GM13977 (cell line): ENCODE results near the gene WFDC9.
"Not testable (repeated sequence)": the region's sequence is repeated elsewhere in the genome, so short reads cannot be mapped to it uniquely, and the experiment has no call there.

ENCODE experiments used
- DNase-seq: peaks from one replicate; pipeline ENCODE4 v3.0.0; 2012; ENCODE audit warnings: low spot score
- CTCF ChIP-seq: IDR thresholded peaks from 2 replicates; pipeline ENCODE4 v1.5.1; 2012; ENCODE audit warnings: mild to moderate bottlenecking, control low read depth; ENCODE audit not compliant: insufficient read depth; ENCODE audit errors: extremely low read depth, missing control alignments
- in situ Hi-C: fragments of 300-500 bp; cut with MboI; formaldehyde crosslinking; loops from one replicate; pipeline ENCODE4 v1.12.0; 2022; ENCODE audit warnings: low sequenced_read_pairs, low pct_unique_long_range_greater_than_20kb, mixed read lengths, inconsistent platforms; ENCODE audit not compliant: unreplicated experiment

The WFDC9 gene

GRCh38 chr20:45583502-45583901 lies 47.6 kb downstream of the WFDC9 start:
- no peak for TF ChIP-seq CTCF
- in situ Hi-C loops: loop anchor here (25.0 kb wide), 1 partner anchor 179 kb away; no protein-coding TSS in a partner anchor
- no peak for DNase-seq

GRCh38 chr20:45581702-45582101 lies 49.4 kb downstream of the WFDC9 start:
- no peak for TF ChIP-seq CTCF
- DNase-seq: no peak
- in situ Hi-C loops: loop anchor here (25.0 kb wide), 1 partner anchor 181 kb away; no protein-coding TSS in a partner anchor

- no peak for DNase-seq
- in situ Hi-C loops: loop anchor here (25.0 kb wide), 1 partner anchor 183 kb away; no protein-coding TSS in a partner anchor
- no peak for TF ChIP-seq CTCF
Measured at GRCh38 chr20:45579184-45579583, 51.9 kb downstream of the WFDC9 start, which contains the start of gene WFDC8. WFDC8 (minus strand) TSS chr20:45579284; CDS start chr20:45579247, 37 bp downstream.

- no peak for DNase-seq
- TF ChIP-seq CTCF: no peak
- in situ Hi-C loops: loop anchor here (25.0 kb wide), 1 partner anchor 184 kb away; no protein-coding TSS in a partner anchor
Measured at GRCh38 chr20:45578231-45578630, 52.9 kb downstream of the WFDC9 start.

- no peak for DNase-seq
- no peak for TF ChIP-seq CTCF
- in situ Hi-C loops: loop anchor here (25.0 kb wide), 1 partner anchor 185 kb away; no protein-coding TSS in a partner anchor
Measured at GRCh38 chr20:45576995-45577394, 54.1 kb downstream of the WFDC9 start.

DNA sequence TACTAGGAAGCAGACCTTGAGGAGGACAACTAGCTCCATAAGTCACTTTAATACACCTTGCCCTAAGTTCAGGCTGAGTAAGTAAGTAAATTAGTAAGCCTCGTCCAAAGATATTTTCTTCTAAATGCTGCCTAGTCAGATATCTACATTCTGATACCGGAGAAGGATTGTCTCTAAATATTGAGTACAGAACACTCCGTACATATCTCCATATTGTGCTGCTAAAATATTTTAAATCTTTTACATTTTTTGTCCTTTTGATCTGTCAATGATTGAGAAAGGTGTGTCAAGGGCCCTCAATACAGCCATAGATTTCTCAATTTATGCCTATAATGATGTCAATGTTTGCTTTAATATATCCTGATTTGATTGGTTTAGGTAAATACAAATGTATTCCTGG lies 55.2 kb downstream of the WFDC9 start:
- DNase-seq: no peak
- in situ Hi-C loops: loop anchor here (25.0 kb wide), 1 partner anchor 186 kb away; no protein-coding TSS in a partner anchor

GRCh38 chr20:45569650-45570049 lies 61.4 kb downstream of the WFDC9 start:
- DNase-seq, in situ Hi-C loops: not testable (repeated sequence)

More for the DNA sequence above, 55.2 kb downstream of the WFDC9 start:
- TF ChIP-seq CTCF: no peak
